ENCODE measurements around the gene PRSS2. TPM values are rescaled to one million over a fixed set of nuclear protein-coding genes. Genes with fewer than 3 reads are reported as not detected.
"Not testable (repeated sequence)": the region's sequence is repeated elsewhere in the genome, so short reads cannot be mapped to it uniquely, and the experiment has no call there.

The PRSS2 gene
- total RNA-seq, 1 donor = not detected

DNA sequence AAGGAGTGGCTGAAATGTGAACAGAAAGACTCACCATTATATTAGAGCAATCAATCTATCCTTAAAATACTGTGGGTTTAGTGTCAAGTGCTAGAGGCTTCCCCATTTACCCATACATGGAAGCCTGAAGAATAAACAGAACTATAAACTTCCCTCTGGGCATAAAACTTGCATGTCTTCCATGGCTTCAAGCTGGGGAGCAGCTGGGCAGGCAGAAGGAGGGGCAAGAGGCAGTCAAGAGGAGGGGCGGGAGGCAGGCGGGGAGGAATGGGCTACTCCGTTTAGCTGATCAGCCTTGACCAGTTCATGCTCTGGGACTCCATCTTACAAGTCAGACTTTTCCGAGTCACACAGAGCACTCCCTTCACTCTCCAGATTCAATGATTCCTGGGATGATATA is 25.0 kb upstream of the PRSS2 start:
- Histone ChIP-seq H3K79me2 (ENCODE audit: insufficient read depth, low read length) (no peaks in the 10 kb centered on the region), H3K4me1 (ENCODE audit: insufficient read depth, low read length) (no peaks in the 10 kb centered on the region), H3K4me2 (ENCODE audit: insufficient read depth, low read length) (no peak overlapping the region), H3K27ac (ENCODE audit: low read depth, low read length) (no peak overlapping the region), H3K4me3 (ENCODE audit: insufficient read depth, low read length) (no peak overlapping the region), H3K36me3 (ENCODE audit: insufficient read depth, low read length) (no peaks in the 10 kb centered on the region), H3K27me3 (ENCODE audit: insufficient read depth, low read length) (peaks cover 3% of the 10 kb centered on the region), H2AFZ (ENCODE audit: low read length) (no peak overlapping the region), H3K9me3 (ENCODE audit: low read depth, low read length) (no peaks in the 10 kb centered on the region), H4K20me1 (ENCODE audit: insufficient read depth, low read length) (no peaks in the 10 kb centered on the region)
- TF ChIP-seq, protein P1, sequence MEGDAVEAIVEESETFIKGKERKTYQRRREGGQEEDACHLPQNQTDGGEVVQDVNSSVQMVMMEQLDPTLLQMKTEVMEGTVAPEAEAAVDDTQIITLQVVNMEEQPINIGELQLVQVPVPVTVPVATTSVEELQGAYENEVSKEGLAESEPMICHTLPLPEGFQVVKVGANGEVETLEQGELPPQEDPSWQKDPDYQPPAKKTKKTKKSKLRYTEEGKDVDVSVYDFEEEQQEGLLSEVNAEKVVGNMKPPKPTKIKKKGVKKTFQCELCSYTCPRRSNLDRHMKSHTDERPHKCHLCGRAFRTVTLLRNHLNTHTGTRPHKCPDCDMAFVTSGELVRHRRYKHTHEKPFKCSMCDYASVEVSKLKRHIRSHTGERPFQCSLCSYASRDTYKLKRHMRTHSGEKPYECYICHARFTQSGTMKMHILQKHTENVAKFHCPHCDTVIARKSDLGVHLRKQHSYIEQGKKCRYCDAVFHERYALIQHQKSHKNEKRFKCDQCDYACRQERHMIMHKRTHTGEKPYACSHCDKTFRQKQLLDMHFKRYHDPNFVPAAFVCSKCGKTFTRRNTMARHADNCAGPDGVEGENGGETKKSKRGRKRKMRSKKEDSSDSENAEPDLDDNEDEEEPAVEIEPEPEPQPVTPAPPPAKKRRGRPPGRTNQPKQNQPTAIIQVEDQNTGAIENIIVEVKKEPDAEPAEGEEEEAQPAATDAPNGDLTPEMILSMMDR (IDR thresholded peaks at IDR 0.05; ENCODE audit: extremely low read depth, low read depth, low read length) = no peak
- no peak for DNase-seq (ENCODE audit: insufficient read length, low spot score, missing footprints)

DNA sequence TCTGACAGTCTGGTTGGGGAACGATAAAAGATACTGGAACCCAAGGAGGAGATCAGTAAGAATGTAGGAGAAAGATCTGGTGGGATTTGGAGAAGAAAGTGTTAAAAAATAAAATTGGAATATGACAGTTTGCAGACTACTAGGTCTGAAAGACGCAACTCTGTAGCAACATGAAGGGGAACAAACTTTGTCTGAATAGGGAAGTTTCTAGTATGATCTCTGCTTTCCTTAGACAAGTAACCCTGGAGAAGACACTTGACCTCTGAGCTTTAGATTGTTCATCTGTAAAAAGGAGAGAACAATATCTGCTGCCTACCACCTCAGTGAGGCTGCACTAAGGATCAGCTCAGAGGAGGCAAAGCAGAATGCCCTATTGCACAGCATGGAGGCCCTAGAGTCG is 24.5 kb upstream of the PRSS2 start:
- H3K4me3 ChIP-seq (ENCODE audit: insufficient read depth, low read length) = no peak overlapping the region
- H3K9me3 ChIP-seq (ENCODE audit: low read depth, low read length) = no peaks in the 10 kb centered on the region
- no peak overlapping the region for H2AFZ ChIP-seq (ENCODE audit: low read length)
- H4K20me1 ChIP-seq (ENCODE audit: insufficient read depth, low read length) = no peaks in the 10 kb centered on the region
- no peak for DNase-seq (ENCODE audit: insufficient read length, low spot score, missing footprints)
- no peaks in the 10 kb centered on the region for H3K36me3 ChIP-seq (ENCODE audit: insufficient read depth, low read length)
- no peaks in the 10 kb centered on the region for H3K79me2 ChIP-seq (ENCODE audit: insufficient read depth, low read length)
- TF ChIP-seq, protein P1 (IDR thresholded peaks at IDR 0.05; ENCODE audit: extremely low read depth, low read depth, low read length) = no peak
- no peak overlapping the region for H3K27ac ChIP-seq (ENCODE audit: low read depth, low read length)
- H3K4me2 ChIP-seq (ENCODE audit: insufficient read depth, low read length) = no peak overlapping the region
- H3K27me3 ChIP-seq (ENCODE audit: insufficient read depth, low read length) = peaks cover 7% of the 10 kb centered on the region
- no peaks in the 10 kb centered on the region for H3K4me1 ChIP-seq (ENCODE audit: insufficient read depth, low read length)

DNA sequence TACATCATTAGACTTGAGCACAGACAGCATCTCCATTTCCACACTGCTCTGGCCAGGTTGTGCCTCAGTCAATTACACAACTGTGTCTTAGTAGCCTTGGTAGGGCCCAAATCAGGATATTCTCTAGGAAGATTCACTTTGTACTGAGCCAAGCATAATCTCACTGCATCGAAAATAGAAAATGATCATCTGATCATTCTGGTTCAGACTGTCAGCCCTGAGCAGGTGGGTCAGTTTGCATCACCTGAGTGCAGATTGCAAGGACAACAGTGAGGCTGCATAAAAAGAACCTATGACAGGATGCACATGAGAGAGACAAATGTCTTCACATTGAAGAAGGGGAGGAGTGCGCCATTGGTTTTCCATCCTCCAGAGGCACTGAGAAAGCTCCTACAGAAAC is 22.4 kb upstream of the PRSS2 start:
- H3K4me2 ChIP-seq (ENCODE audit: insufficient read depth, low read length); H3K9me3 ChIP-seq (ENCODE audit: low read depth, low read length); DNase-seq (ENCODE audit: insufficient read length, low spot score, missing footprints); H3K36me3 ChIP-seq (ENCODE audit: insufficient read depth, low read length); H3K4me1 ChIP-seq (ENCODE audit: insufficient read depth, low read length); H3K79me2 ChIP-seq (ENCODE audit: insufficient read depth, low read length); H3K27ac ChIP-seq (ENCODE audit: low read depth, low read length); H4K20me1 ChIP-seq (ENCODE audit: insufficient read depth, low read length); H3K27me3 ChIP-seq (ENCODE audit: insufficient read depth, low read length); H3K4me3 ChIP-seq (ENCODE audit: insufficient read depth, low read length); H2AFZ ChIP-seq (ENCODE audit: low read length): not testable (repeated sequence)

DNA sequence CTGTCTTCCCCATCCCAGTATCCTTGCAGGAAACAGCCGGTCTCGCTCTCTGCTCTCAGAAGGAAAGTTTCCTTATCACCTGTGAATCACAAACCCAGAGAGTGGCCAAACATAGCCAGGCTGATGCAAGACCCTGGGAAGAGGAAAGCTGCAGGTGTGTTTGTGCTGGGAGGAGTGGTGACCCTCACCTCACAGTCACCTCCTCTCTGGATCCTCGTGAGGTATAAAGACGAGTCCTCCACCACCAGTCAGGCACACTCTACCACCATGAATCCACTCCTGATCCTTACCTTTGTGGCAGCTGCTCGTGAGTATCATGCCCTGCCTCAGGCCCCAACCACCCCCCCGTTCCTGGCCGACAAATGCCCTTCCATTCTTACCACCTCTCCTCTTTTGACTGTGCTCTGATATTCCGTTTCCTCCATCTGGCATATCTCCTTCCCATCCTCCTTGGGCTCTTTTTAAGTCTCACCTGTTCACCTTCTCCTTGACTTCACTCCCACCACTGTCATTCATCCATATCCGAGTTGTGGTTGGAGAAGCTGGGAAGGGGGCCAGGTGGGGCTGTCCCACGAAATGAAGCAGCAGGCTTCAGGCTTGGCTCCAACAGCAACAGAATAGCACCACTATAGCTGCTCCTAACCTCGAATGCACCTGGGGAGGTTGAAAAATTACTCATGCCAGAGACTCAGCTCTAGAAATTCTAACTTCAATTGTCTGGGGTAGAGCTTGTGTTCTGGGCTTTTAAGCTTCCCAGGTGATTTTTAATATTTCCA is 21.4 kb upstream of the PRSS2 start, which contains the start of gene PRSS1:
PRSS1 (plus strand) TSS at position 255 of the 776 bp plus-strand sequence; CDS start at position 268, 13 bp downstream.
- Histone ChIP-seq H3K4me3 (ENCODE audit: insufficient read depth, low read length) (no peak within 1 kb of the TSS), H3K36me3 (ENCODE audit: insufficient read depth, low read length) (no peaks in the 10 kb centered on the region), H3K27ac (ENCODE audit: low read depth, low read length) (no peak within 1 kb of the TSS), H2AFZ (ENCODE audit: low read length) (no peak within 1 kb of the TSS), H3K27me3 (ENCODE audit: insufficient read depth, low read length) (peaks cover 7% of the 10 kb centered on the region), H3K4me1 (ENCODE audit: insufficient read depth, low read length) (no peaks in the 10 kb centered on the region), H3K9me3 (ENCODE audit: low read depth, low read length) (no peaks in the 10 kb centered on the region), H3K79me2 (ENCODE audit: insufficient read depth, low read length) (no peaks in the 10 kb centered on the region), H4K20me1 (ENCODE audit: insufficient read depth, low read length) (no peaks in the 10 kb centered on the region), H3K4me2 (ENCODE audit: insufficient read depth, low read length) (no peak within 1 kb of the TSS)
- no peak for DNase-seq (ENCODE audit: insufficient read length, low spot score, missing footprints)
- TF ChIP-seq, protein P1 (IDR thresholded peaks at IDR 0.05; ENCODE audit: extremely low read depth, low read depth, low read length) = no peak
